ENCODE data around the gene PSTPIP1. TPM values are rescaled to one million over a fixed set of nuclear protein-coding genes. Genes with fewer than 3 reads are reported as not detected.

The PSTPIP1 gene
- total and polyA plus RNA-seq, 2 of the 8 experiments (the other 6 are each of a cell fraction or from before 2014, with no cell fraction given) = 1.6 to 1.8 TPM

DNA sequence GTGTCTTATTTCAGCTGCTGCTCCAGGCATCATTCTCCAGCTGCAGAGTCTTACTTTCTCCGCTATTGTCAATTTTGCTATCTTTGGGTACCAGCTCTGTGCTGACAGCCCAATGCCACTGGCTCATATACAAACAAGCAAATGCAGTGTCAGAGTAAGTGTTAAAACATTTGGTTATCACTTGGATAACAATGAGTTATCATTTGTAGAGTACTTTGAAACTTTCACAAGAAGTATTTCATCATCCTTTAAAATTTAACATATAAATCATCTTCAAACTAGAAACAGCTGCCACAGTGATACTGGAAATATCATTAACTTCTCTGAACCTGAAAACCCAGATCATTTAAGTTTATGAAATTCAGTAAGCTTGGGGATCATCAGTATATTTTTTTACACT is 62.1 kb downstream of the PSTPIP1 start:
- no peaks in the 10 kb centered on the region for H3K9me3 ChIP-seq (ENCODE audit: insufficient read depth in 2 of 2, low read depth in 1 of 2, low read length in 1 of 2)
- no peak overlapping the region for H2BK15ac ChIP-seq (ENCODE audit: low read length)
- no peak overlapping the region for H3K4ac ChIP-seq (replicated peaks; ENCODE audit: insufficient read length, low read depth, low read length)
- no peaks in the 10 kb centered on the region for H3K79me1 ChIP-seq (ENCODE audit: low read depth, low read length)
- H3K27me3 ChIP-seq (replicated peaks in 1 of 4; ENCODE audit: control insufficient read depth in 3 of 4, extremely low read depth in 1 of 4, insufficient read depth in 3 of 4, low read length in 3 of 4) = no peaks in the 10 kb centered on the region
- no peak overlapping the region for H3K27ac ChIP-seq (ENCODE audit: low read depth, low read length)
- no peak overlapping the region for H3K14ac ChIP-seq (ENCODE audit: insufficient read length)
- H4K5ac ChIP-seq (ENCODE audit: insufficient read length, low read depth, low read length) = no peak overlapping the region
- peaks cover 0 to 7% (median 3%) of the 10 kb centered on the region in 4 experiments; a peak in 5 of 8 replicates for H3K36me3 ChIP-seq (ENCODE audit: control insufficient read depth in 2 of 4, insufficient read depth in 4 of 4, low read length in 3 of 4)
- no peak overlapping the region for H2BK12ac ChIP-seq (ENCODE audit: low read depth, low read length)
- ChIA-PET POLR2A (ENCODE audit: partially characterized antibody) (no interaction called here), CTCF (ENCODE audit: partially characterized antibody) (interaction anchor here (1.1 to 1.6 kb wide), 4 partner anchors 9 to 84 kb away, joined by 3 to 7 read pairs (median 4); no protein-coding TSS in a partner anchor)
- H2AFZ ChIP-seq (ENCODE audit: low read length) = no peak overlapping the region
- H3K4me2 ChIP-seq (ENCODE audit: insufficient read depth in 1 of 2, low read depth in 2 of 2, low read length in 2 of 2) = no peak overlapping the region
- DNase-seq (ENCODE audit: low read depth in 1 of 2, low spot score in 2 of 2) (no peak), FAIRE-seq (no peak)
- H4K20me1 ChIP-seq (replicated peaks in 1 of 2; ENCODE audit: control insufficient read depth in 1 of 2, insufficient read depth in 2 of 2, low read length in 2 of 2) = peaks cover 5 to 10% of the 10 kb centered on the region in 2 experiments
- no peak overlapping the region for H3K23ac ChIP-seq (ENCODE audit: insufficient read length)
- no peak overlapping the region for H2BK120ac ChIP-seq (replicated peaks; ENCODE audit: low read depth, low read length)
- no peak overlapping the region for H3K56ac ChIP-seq (replicated peaks; ENCODE audit: insufficient read length, low read depth, low read length)
- peaks cover 0 to 54% of the 10 kb centered on the region in 2 experiments; a peak in 2 of 4 replicates for H3K79me2 ChIP-seq (ENCODE audit: control insufficient read depth in 1 of 2, insufficient read depth in 2 of 2, low read length in 2 of 2)
- TF ChIP-seq PHF8 (conservative IDR thresholded peaks at IDR 0.05; ENCODE audit: low read depth, low read length) (no peak), SP2 (IDR thresholded peaks at IDR 0.05; ENCODE audit: low read length) (no peak), TEAD4 (IDR thresholded peaks at IDR 0.05; ENCODE audit: low read depth, low read length) (no peak), JUN (IDR thresholded peaks at IDR 0.05; ENCODE audit: low read depth, low read length) (no peak), TAF7 (optimal IDR thresholded peaks at IDR 0.05; ENCODE audit: borderline replicate concordance, low read depth, low read length) (no peak), CBX8 (IDR thresholded peaks at IDR 0.05; ENCODE audit: borderline replicate concordance, low read depth, low read length) (no peak), MAX (IDR thresholded peaks at IDR 0.05) (no peak), RBBP5 (IDR thresholded peaks at IDR 0.05; ENCODE audit: borderline replicate concordance, low read depth, low read length) (no peak), NRF1 (IDR thresholded peaks at IDR 0.05; ENCODE audit: low read depth, low read length) (no peak), USF2 (IDR thresholded peaks at IDR 0.05; ENCODE audit: low read length) (no peak), JUND (IDR thresholded peaks at IDR 0.05; ENCODE audit: low read length) (no peak)
- H3K4me1 ChIP-seq (replicated peaks in 1 of 4; ENCODE audit: control insufficient read depth in 3 of 4, insufficient read depth in 4 of 4, low read length in 3 of 4) = peaks cover 0 to 8% (median 3%) of the 10 kb centered on the region in 4 experiments; a peak in 3 of 7 replicates
- WGBS, 2 experiments (ENCODE audit: extremely low coverage in 1 of 2, insufficient coverage in 1 of 2, insufficient read length in 1 of 2, insufficient replicate concordance in 2 of 2, low coverage in 1 of 2, low lambda C conversion rate in 2 of 2, missing lambda C conversion rate in 1 of 2) = 93% methylated on average over 1 of the region's 1 CpG; no CpG with 5 or more reads in 1 of the 2 experiments
- H2BK20ac ChIP-seq (ENCODE audit: low read length) = no peak overlapping the region
- no peaks in the 10 kb centered on the region for H3K23me2 ChIP-seq (ENCODE audit: low read depth, low read length)
- H3K9ac ChIP-seq (replicated peaks in 1 of 4; ENCODE audit: extremely low read depth in 1 of 4, low read depth in 3 of 4, low read length in 3 of 4) = no peak overlapping the region
- no peak overlapping the region for H2BK5ac ChIP-seq (ENCODE audit: low read depth, low read length)
- H3K4me3 ChIP-seq (ENCODE audit: extremely low read depth in 1 of 4, insufficient read depth in 2 of 4, low read depth in 3 of 4, low read length in 4 of 4) = no peak overlapping the region
- H4K8ac ChIP-seq (ENCODE audit: extremely low read depth, insufficient read depth, low read length) = no peak overlapping the region
- no peak overlapping the region for H4K91ac ChIP-seq (replicated peaks; ENCODE audit: insufficient read length, low read length)
- H3K18ac ChIP-seq (ENCODE audit: extremely low read depth, low read length) = no peak overlapping the region
- H2AK5ac ChIP-seq (ENCODE audit: low read depth, low read length) = no peak overlapping the region
